ENCODE results near the gene KANSL3.
A peak's percentile ranks its signal among the peaks of the same experiment; 100 is the strongest.

KANSL3 gene

DNA sequence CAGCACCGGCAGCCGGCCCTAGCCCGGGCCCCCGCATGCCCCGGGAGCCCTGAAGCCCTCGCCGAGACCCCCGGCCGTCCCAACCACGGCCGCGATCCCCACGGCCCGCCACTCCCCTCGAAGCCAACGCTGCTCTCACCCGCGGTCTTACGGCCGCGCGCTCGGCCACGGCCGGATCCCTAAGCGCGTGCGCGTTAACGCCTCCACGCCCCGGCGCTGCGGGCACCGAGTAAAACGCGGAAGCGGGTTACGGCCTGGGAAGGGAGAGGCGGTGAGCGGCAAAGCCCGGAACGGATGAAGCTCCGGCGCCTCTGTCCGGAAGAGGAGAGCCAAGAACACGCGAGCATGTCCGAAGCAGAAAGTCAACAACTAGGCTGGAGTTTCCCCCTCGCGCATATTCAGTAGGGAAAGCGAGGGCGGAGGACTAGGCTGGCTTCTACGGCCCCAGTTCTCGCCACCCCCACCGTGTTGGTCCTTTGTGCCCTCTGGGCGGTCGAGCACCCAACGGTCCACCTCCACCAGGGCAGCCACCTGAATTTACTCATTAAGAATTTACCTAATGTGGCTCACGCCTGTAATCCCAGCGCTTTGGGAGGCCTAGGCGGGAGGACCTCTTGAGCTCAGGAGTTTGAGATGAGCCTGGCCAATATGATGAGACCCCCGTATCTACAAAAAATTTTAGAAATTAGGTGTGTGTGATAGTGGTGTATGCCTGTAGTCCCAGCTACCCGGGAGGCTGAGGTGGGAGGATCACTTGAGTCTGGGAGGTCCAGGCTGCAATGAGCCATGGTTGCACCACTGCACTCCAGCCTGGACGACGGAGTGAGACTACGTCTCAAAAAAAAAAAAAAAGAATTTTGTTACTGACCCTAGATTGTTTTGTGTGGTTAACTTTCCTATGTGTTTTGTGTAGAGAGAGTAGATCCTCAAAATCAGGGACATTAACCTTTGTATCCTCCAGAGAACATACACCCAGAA, at the start of gene KANSL3:
Gene KANSL3 (minus strand): TSS at position 169 of the 978 bp plus-strand sequence. CDS start 1,177 bp downstream, outside the sequence.
- peak; percentile 75 for DNase-seq (ENCODE audit: low read depth)
- H3K4me3 ChIP-seq (ENCODE audit: low read depth, low read length): peak within 1 kb of the TSS; percentile 82
- TF ChIP-seq, protein P1, sequence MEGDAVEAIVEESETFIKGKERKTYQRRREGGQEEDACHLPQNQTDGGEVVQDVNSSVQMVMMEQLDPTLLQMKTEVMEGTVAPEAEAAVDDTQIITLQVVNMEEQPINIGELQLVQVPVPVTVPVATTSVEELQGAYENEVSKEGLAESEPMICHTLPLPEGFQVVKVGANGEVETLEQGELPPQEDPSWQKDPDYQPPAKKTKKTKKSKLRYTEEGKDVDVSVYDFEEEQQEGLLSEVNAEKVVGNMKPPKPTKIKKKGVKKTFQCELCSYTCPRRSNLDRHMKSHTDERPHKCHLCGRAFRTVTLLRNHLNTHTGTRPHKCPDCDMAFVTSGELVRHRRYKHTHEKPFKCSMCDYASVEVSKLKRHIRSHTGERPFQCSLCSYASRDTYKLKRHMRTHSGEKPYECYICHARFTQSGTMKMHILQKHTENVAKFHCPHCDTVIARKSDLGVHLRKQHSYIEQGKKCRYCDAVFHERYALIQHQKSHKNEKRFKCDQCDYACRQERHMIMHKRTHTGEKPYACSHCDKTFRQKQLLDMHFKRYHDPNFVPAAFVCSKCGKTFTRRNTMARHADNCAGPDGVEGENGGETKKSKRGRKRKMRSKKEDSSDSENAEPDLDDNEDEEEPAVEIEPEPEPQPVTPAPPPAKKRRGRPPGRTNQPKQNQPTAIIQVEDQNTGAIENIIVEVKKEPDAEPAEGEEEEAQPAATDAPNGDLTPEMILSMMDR (IDR thresholded peaks at IDR 0.05; ENCODE audit: low read depth, low read length, missing control alignments): no peak

DNA sequence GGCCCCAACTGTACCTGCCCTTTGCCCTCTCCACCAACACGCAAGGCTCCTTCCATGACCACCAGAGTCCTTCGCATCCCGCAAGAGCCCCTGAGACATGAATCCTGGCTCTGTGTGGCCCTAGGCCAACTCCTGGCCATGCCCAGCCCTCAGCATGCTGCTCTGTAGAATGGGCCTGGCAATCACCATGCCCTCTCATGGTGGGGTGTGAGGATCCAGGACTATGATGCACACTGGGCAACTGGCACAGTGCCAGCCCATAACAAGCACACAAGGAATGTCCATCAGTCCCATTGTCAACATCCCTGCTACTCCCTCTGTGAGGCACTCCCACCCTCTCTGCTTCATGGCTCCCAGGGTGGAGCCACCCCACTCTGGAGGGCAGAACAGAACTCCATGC, 49.2 kb upstream of the KANSL3 start:
- TF ChIP-seq, protein P1 (IDR thresholded peaks at IDR 0.05; ENCODE audit: low read depth, low read length, missing control alignments): no peak
- no peak for DNase-seq (ENCODE audit: low read depth)
- no peak overlapping the region for H3K4me3 ChIP-seq (ENCODE audit: low read depth, low read length)

DNA sequence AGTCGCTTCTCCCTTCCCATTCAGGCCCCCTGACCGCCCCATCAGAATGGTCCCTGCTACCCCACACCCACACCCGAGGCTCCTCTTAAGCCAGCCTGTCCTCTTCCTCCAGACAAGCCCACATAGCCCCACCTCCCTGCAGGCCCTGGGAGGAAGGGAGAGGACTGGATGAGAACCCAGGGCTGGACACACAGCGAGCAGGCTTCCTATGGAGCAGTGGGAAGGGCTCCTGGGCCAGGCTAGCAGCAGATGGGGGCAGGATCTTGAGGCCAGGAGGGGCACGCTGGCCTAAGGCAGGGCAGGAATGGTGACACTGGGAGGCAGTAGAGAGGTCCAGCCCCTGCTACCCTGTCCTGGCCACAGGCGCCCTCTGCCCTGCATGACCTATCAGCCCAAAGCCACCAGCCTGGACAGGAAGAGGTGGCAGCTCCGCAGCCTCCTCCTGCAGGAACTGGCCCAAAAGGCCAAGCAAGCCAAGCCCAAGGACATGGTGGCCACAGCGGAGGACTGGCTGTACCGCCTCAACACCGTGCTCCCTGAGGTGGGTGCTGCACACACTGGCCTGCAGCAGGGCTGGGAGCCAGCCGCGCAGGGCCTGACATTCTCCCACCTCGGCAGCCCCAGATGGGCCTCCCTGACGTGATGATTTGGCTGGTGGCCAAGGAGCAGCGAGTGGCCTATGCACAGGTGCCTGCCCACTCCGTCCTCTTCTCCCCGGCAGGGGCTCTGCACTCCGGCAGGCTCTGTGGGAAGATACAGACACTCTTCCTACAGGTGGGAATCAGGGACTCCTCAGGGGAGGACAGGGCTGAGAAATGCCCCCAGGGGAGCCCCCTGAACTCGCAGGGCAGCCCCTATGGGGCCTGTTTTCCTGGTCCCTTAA, 47.7 kb upstream of the KANSL3 start:
- no peak overlapping the region for H3K4me3 ChIP-seq (ENCODE audit: low read depth, low read length)
- DNase-seq (ENCODE audit: low read depth): no peak
- TF ChIP-seq, protein P1 (IDR thresholded peaks at IDR 0.05; ENCODE audit: low read depth, low read length, missing control alignments): no peak

DNA sequence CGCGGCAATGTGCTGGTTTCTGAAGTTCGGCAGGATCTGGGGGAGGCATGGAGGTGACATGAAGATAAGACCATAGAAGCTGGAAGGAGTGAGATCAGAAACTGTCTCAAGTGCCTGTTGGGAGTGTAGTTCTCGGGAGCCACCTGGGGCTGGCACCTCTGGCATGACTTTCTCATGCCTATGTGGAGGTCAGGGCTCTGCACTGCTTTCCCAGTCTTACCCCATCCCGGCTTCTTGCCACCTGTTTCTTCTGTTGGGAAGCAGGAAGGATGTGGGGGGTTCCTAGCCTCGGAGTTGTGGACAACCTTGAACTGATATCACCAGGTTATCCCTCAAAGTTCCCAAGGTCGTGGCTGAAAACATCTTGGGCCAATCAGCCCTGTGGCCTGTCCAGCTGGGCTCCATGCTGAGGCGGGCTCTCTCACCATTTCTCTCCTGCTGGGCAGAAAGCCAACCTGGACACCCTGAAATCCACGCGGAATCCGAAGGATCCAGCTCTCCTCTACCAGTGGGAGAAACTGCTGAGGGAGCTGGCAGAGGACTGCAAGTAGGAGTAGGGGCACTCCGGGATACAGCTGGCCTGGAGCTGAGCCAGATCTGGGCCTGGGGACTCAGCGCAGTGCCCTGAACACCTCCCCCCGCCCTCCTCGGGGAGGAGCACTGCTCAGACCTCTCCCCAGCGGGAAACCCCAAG, 46.9 kb upstream of the KANSL3 start:
- TF ChIP-seq, protein P1 (IDR thresholded peaks at IDR 0.05; ENCODE audit: low read depth, low read length, missing control alignments): no peak
- DNase-seq (ENCODE audit: low read depth): no peak
- no peak overlapping the region for H3K4me3 ChIP-seq (ENCODE audit: low read depth, low read length)

DNA sequence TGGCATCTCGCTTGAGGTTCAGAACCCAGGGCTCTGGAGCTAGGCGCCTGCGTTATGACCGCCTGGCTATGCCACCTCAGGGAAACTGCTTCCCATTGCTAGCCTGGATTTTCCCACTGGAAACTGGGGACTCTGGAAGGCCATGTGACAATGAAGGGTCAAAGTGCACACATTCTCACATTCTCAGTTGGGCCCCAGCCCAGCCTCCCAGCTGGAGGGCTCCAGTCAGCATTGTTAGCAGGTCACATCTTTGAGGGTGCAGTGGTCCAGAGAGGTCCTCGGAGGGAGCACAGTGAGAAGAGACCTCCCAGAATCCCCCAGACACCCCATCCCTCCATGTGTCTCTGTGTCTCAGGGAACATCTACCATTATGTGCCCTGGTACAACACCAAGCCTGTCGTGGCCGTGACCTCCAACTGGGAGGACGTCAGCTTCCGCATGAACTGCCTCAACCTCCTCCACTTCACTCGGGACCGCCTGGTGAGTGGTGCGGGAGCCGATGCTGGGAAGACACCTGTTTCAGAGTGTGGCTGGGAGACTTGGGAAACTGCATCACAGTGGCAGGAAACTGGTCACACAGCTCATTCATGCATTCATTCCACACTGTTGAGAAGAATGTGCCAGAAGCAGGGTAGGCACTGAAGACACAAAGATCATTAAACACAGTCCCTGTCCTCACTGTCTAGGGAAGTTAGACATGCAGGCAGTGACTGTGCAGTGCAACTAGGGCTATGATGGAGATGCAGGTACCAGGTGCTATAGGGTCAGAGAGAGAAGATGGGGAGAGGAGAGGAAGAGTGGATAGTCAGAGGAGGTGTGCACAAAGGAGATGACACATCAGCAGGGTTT, 46.1 kb upstream of the KANSL3 start:
- TF ChIP-seq, protein P1 (IDR thresholded peaks at IDR 0.05; ENCODE audit: low read depth, low read length, missing control alignments): no peak
- H3K4me3 ChIP-seq (ENCODE audit: low read depth, low read length): no peak overlapping the region
- no peak for DNase-seq (ENCODE audit: low read depth)

DNA sequence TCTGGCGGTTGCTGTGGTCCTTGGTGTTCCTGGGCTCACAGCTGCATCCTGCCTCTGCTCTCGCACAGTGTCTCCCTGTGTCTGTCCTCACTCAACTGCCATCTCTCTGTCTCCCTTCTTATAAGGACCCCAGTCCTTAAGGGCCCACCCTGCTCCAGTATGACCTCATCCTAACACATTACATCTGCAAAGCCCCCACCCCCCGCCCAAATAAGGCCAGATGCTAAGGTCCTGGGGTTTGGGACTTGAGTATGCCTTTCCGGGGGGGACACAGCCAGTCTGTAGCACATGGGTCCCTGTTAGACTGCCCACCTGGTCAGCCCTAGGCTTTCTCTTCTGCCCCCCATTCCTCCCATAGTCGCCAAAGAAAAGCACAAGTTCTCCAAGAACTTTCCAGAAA, 45.2 kb upstream of the KANSL3 start:
- DNase-seq (ENCODE audit: low read depth): no peak
- H3K4me3 ChIP-seq (ENCODE audit: low read depth, low read length): no peak overlapping the region
- TF ChIP-seq, protein P1 (IDR thresholded peaks at IDR 0.05; ENCODE audit: low read depth, low read length, missing control alignments): no peak
